SJSA1 (cell line): ENCODE results near the gene DEAF1. TPM values are rescaled to one million over a fixed set of nuclear protein-coding genes. Genes with fewer than 3 reads are reported as not detected.
"Not testable (repeated sequence)": the region's sequence is repeated elsewhere in the genome, so short reads cannot be mapped to it uniquely, and the experiment has no call there.

Experiments used
- DNase-seq, 2 experiments: peaks; one replicate each; pipeline ENCODE4 v3.0.0-alpha.2; 2015 to 2020; ENCODE audit warnings: low spot score in 2 of 2, low read depth in 1 of 2
- H3K27ac ChIP-seq: fragments of 250-450 bp; sonication (Bioruptor Pico); 2 replicates; pipeline ENCODE4 v1.5.1; 2020; ENCODE audit warnings: mild to moderate bottlenecking, moderate library complexity
- H3K27me3 ChIP-seq: fragments of 250-450 bp; sonication (Bioruptor Pico); replicated peaks from 2 replicates; pipeline ENCODE4 v1.5.1; 2020; ENCODE audit warnings: mild to moderate bottlenecking, moderate library complexity
- H3K36me3 ChIP-seq: fragments of 250-450 bp; sonication (Bioruptor Pico); 2 replicates; pipeline ENCODE4 v1.5.1; 2020; ENCODE audit warnings: mild to moderate bottlenecking
- H3K4me1 ChIP-seq: fragments of 250-450 bp; sonication (Bioruptor Pico); replicated peaks from 2 replicates; pipeline ENCODE4 v1.6.1; 2021; ENCODE audit warnings: mild to moderate bottlenecking
- H3K4me3 ChIP-seq: fragments of 250-450 bp; sonication (Bioruptor Pico); 2 replicates; pipeline ENCODE4 v1.5.1; 2020; ENCODE audit warnings: mild to moderate bottlenecking
- H3K9me3 ChIP-seq: fragments of 250-450 bp; sonication (Bioruptor Pico); replicated peaks from 2 replicates; pipeline ENCODE4 v1.5.1; 2020; ENCODE audit warnings: mild to moderate bottlenecking
- total RNA-seq: library from RNA; depleted of rRNA; stranded (reverse); fragments of >200 nt; shearing (Covaris generic); gene quantifications from 2 replicates; pipeline ENCODE4 v1.2.3, GENCODE V29; 2014

Gene DEAF1
- total RNA-seq, 1 experiment from 2014 or later = 8.0 TPM

GRCh38 chr11:665062-665703, 29.8 kb downstream of the DEAF1 start:
- Histone ChIP-seq H3K27me3 (no peaks in the 10 kb centered on the region), H3K4me3 (no peak overlapping the region), H3K27ac (no peak overlapping the region), H3K36me3 (peaks cover 3% of the 10 kb centered on the region; the same call in 1 of the 2 replicates), H3K9me3 (no peaks in the 10 kb centered on the region), H3K4me1 (no peaks in the 10 kb centered on the region)
- no peak for DNase-seq

- H3K36me3 ChIP-seq = peaks cover 3% of the 10 kb centered on the region; the same call in 1 of the 2 replicates
- no peaks in the 10 kb centered on the region for H3K4me1 ChIP-seq
- H3K27me3 ChIP-seq = no peaks in the 10 kb centered on the region
- no peak overlapping the region for H3K27ac ChIP-seq
- H3K4me3 ChIP-seq = no peak overlapping the region
- no peaks in the 10 kb centered on the region for H3K9me3 ChIP-seq
- peak; percentile 12 to 58 for DNase-seq
These were observed 32.2 kb downstream of the DEAF1 start for GRCh38 chr11:662689-663274.

- H3K4me1 ChIP-seq = no peaks in the 10 kb centered on the region
- peaks cover 3% of the 10 kb centered on the region; the same call in 1 of the 2 replicates for H3K36me3 ChIP-seq
- no peak overlapping the region for H3K27ac ChIP-seq
- H3K4me3 ChIP-seq = no peak overlapping the region
- no peaks in the 10 kb centered on the region for H3K9me3 ChIP-seq
- DNase-seq = no peak
- H3K27me3 ChIP-seq = no peaks in the 10 kb centered on the region
These were observed 34.2 kb downstream of the DEAF1 start for GRCh38 chr11:660681-661444.

GRCh38 chr11:660281-660680, 34.7 kb downstream of the DEAF1 start:
- Histone ChIP-seq H3K4me3 (no peak overlapping the region), H3K27me3 (no peaks in the 10 kb centered on the region), H3K36me3 (peaks cover 3% of the 10 kb centered on the region; the same call in 1 of the 2 replicates), H3K4me1 (no peaks in the 10 kb centered on the region), H3K27ac (no peak overlapping the region), H3K9me3 (no peaks in the 10 kb centered on the region)
- DNase-seq = no peak

GRCh38 chr11:659532-660085, 35.4 kb downstream of the DEAF1 start:
- no peak overlapping the region for H3K27ac ChIP-seq
- H3K9me3 ChIP-seq = no peaks in the 10 kb centered on the region
- H3K4me1 ChIP-seq = no peaks in the 10 kb centered on the region
- H3K36me3 ChIP-seq = peaks cover 3% of the 10 kb centered on the region; the same call in 1 of the 2 replicates
- no peak overlapping the region for H3K4me3 ChIP-seq
- no peak for DNase-seq
- no peaks in the 10 kb centered on the region for H3K27me3 ChIP-seq

GRCh38 chr11:657691-658126, 37.3 kb downstream of the DEAF1 start:
- DNase-seq = no peak
- Histone ChIP-seq H3K4me1 (no peaks in the 10 kb centered on the region), H3K9me3 (no peaks in the 10 kb centered on the region), H3K36me3 (no peaks in the 10 kb centered on the region; the same call in 1 of the 2 replicates), H3K27me3 (no peaks in the 10 kb centered on the region), H3K27ac (no peak overlapping the region), H3K4me3 (no peak overlapping the region)

GRCh38 chr11:656866-657265, 38.2 kb downstream of the DEAF1 start:
- Histone ChIP-seq H3K4me3 (no peak overlapping the region), H3K4me1 (no peaks in the 10 kb centered on the region), H3K36me3 (no peaks in the 10 kb centered on the region), H3K27me3 (no peaks in the 10 kb centered on the region), H3K27ac (no peak overlapping the region), H3K9me3 (no peaks in the 10 kb centered on the region)
- DNase-seq = no peak

- no peaks in the 10 kb centered on the region for H3K36me3 ChIP-seq
- no peaks in the 10 kb centered on the region for H3K4me1 ChIP-seq
- DNase-seq = no peak
- H3K4me3 ChIP-seq = no peak overlapping the region
- H3K27ac ChIP-seq = no peak overlapping the region
- H3K27me3 ChIP-seq = no peaks in the 10 kb centered on the region
- no peaks in the 10 kb centered on the region for H3K9me3 ChIP-seq
These were observed 38.6 kb downstream of the DEAF1 start for GRCh38 chr11:656426-656825.

- no peak for DNase-seq
- Histone ChIP-seq H3K27ac (no peak overlapping the region), H3K4me1 (no peaks in the 10 kb centered on the region), H3K27me3 (no peaks in the 10 kb centered on the region), H3K9me3 (no peaks in the 10 kb centered on the region), H3K36me3 (no peaks in the 10 kb centered on the region), H3K4me3 (no peak overlapping the region)
These were observed 39.8 kb downstream of the DEAF1 start for GRCh38 chr11:655036-655726.

- H3K27me3 ChIP-seq, DNase-seq, H3K4me3 ChIP-seq: not testable (repeated sequence)
These were observed 40.6 kb downstream of the DEAF1 start for GRCh38 chr11:654444-654843.

GRCh38 chr11:653837-654236, 41.2 kb downstream of the DEAF1 start:
- no peak overlapping the region for H3K27ac ChIP-seq
- H3K4me3 ChIP-seq = no peak overlapping the region
- DNase-seq = no peak
- H3K27me3 ChIP-seq = no peaks in the 10 kb centered on the region
- no peaks in the 10 kb centered on the region for H3K4me1 ChIP-seq
- no peaks in the 10 kb centered on the region for H3K36me3 ChIP-seq
- H3K9me3 ChIP-seq = no peaks in the 10 kb centered on the region

More at GRCh38 chr11:654444-654843, 40.6 kb downstream of the DEAF1 start:
- not testable (repeated sequence) for H3K27ac ChIP-seq, H3K36me3 ChIP-seq, H3K9me3 ChIP-seq, H3K4me1 ChIP-seq

GRCh38 chr11:653136-653535, 41.9 kb downstream of the DEAF1 start:
- not testable (repeated sequence) for H3K27me3 ChIP-seq, H3K4me3 ChIP-seq, H3K9me3 ChIP-seq, H3K27ac ChIP-seq, DNase-seq, H3K36me3 ChIP-seq, H3K4me1 ChIP-seq

- DNase-seq = no peak
- Histone ChIP-seq H3K4me3 (no peak overlapping the region), H3K4me1 (no peaks in the 10 kb centered on the region), H3K36me3 (no peaks in the 10 kb centered on the region), H3K27ac (no peak overlapping the region), H3K9me3 (no peaks in the 10 kb centered on the region), H3K27me3 (no peaks in the 10 kb centered on the region)
These were observed 44.5 kb downstream of the DEAF1 start for GRCh38 chr11:650482-650881.
